ENCODE data around the gene TBX10. TPM values are rescaled to one million over a fixed set of nuclear protein-coding genes. Genes with fewer than 3 reads are reported as not detected.
"Not testable (repeated sequence)": the region's sequence is repeated elsewhere in the genome, so short reads cannot be mapped to it uniquely, and the experiment has no call there.

TBX10 gene
- total and polyA plus RNA-seq, 4 donors, result 0.12 to 0.43 TPM; not detected in 2

DNA sequence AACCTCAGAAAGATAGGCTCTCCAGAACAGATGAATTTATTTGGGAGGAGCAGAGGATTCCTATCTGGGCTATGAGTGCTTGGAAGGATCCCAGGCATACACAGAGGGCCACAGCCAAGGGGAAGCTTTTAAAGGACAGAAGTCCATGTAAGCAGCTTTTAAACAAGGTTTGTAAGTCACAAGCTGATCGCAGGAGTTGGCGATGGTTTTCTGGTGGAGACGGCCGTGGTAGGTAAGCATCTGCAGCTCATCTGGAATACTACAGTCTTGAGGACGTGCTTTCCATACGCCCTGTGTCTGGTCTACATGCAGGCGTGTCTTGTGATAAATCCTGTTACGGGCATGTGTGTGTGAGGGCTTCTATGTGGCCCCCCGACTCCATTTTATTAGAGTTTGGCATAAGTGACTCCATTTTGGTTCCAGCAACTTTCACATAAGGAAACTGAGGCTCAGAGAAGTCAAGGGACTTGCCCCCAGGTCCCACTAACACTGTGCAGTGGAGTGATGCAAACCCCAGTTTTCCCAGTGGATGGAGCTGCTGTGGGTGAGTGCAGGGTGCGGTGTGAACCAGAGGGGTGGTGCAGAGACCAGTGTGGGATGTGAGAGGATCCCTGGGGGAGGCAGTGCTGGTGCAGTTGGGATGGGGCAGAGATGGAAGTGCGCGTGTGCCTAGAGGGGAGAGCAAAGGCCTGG, 22.7 kb upstream of the TBX10 start:
- no peaks in the 10 kb centered on the region for H3K36me3 ChIP-seq (ENCODE audit: control insufficient read depth in 4 of 4, insufficient read depth in 3 of 4, low read depth in 1 of 4, low read length in 3 of 4)
- no peak for DNase-seq (ENCODE audit: low spot score)
- H3K27me3 ChIP-seq (ENCODE audit: control insufficient read depth in 4 of 4, insufficient read depth in 4 of 4, low read length in 3 of 4), result no peaks in the 10 kb centered on the region
- H3K9ac ChIP-seq (ENCODE audit: low read depth in 1 of 2, low read length in 2 of 2), result no peak overlapping the region
- 92% methylated on average over 12 of the region's 12 CpGs for WGBS
- TF ChIP-seq YY1 (IDR thresholded peaks at IDR 0.05) (no peak), JUND (IDR thresholded peaks at IDR 0.05) (no peak), RAD21 (IDR thresholded peaks at IDR 0.05) (no peak), RXRA (IDR thresholded peaks at IDR 0.05) (no peak), TAF1 (conservative IDR thresholded peaks at IDR 0.05) (no peak), HNF4G (IDR thresholded peaks at IDR 0.05) (no peak), NR2F2 (IDR thresholded peaks at IDR 0.05) (no peak), FOXA1 (IDR thresholded peaks at IDR 0.05) (no peak), GABPA (IDR thresholded peaks at IDR 0.05 in 1 of 2, conservative IDR thresholded peaks at IDR 0.05 in 1 of 2) (no peak), EGR1 (IDR thresholded peaks at IDR 0.05; ENCODE audit: low read depth in 2 of 2) (no peak), HNF4A (conservative IDR thresholded peaks at IDR 0.05) (no peak), FOXA2 (IDR thresholded peaks at IDR 0.05) (no peak), SP1 (IDR thresholded peaks at IDR 0.05) (no peak)
- TF ChIP-seq, protein P1, sequence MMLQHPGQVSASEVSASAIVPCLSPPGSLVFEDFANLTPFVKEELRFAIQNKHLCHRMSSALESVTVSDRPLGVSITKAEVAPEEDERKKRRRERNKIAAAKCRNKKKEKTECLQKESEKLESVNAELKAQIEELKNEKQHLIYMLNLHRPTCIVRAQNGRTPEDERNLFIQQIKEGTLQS (IDR thresholded peaks at IDR 0.05), result no peak
- TF ChIP-seq, protein P2, sequence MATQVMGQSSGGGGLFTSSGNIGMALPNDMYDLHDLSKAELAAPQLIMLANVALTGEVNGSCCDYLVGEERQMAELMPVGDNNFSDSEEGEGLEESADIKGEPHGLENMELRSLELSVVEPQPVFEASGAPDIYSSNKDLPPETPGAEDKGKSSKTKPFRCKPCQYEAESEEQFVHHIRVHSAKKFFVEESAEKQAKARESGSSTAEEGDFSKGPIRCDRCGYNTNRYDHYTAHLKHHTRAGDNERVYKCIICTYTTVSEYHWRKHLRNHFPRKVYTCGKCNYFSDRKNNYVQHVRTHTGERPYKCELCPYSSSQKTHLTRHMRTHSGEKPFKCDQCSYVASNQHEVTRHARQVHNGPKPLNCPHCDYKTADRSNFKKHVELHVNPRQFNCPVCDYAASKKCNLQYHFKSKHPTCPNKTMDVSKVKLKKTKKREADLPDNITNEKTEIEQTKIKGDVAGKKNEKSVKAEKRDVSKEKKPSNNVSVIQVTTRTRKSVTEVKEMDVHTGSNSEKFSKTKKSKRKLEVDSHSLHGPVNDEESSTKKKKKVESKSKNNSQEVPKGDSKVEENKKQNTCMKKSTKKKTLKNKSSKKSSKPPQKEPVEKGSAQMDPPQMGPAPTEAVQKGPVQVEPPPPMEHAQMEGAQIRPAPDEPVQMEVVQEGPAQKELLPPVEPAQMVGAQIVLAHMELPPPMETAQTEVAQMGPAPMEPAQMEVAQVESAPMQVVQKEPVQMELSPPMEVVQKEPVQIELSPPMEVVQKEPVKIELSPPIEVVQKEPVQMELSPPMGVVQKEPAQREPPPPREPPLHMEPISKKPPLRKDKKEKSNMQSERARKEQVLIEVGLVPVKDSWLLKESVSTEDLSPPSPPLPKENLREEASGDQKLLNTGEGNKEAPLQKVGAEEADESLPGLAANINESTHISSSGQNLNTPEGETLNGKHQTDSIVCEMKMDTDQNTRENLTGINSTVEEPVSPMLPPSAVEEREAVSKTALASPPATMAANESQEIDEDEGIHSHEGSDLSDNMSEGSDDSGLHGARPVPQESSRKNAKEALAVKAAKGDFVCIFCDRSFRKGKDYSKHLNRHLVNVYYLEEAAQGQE (IDR thresholded peaks at IDR 0.05), result no peak
- TF ChIP-seq, protein P3, sequence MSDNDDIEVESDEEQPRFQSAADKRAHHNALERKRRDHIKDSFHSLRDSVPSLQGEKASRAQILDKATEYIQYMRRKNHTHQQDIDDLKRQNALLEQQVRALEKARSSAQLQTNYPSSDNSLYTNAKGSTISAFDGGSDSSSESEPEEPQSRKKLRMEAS (IDR thresholded peaks at IDR 0.05), result no peak
- TF ChIP-seq, protein P4, sequence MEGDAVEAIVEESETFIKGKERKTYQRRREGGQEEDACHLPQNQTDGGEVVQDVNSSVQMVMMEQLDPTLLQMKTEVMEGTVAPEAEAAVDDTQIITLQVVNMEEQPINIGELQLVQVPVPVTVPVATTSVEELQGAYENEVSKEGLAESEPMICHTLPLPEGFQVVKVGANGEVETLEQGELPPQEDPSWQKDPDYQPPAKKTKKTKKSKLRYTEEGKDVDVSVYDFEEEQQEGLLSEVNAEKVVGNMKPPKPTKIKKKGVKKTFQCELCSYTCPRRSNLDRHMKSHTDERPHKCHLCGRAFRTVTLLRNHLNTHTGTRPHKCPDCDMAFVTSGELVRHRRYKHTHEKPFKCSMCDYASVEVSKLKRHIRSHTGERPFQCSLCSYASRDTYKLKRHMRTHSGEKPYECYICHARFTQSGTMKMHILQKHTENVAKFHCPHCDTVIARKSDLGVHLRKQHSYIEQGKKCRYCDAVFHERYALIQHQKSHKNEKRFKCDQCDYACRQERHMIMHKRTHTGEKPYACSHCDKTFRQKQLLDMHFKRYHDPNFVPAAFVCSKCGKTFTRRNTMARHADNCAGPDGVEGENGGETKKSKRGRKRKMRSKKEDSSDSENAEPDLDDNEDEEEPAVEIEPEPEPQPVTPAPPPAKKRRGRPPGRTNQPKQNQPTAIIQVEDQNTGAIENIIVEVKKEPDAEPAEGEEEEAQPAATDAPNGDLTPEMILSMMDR (IDR thresholded peaks at IDR 0.05; ENCODE audit: low read depth, low read length, missing input control), result no peak
- TF ChIP-seq, protein P5, sequence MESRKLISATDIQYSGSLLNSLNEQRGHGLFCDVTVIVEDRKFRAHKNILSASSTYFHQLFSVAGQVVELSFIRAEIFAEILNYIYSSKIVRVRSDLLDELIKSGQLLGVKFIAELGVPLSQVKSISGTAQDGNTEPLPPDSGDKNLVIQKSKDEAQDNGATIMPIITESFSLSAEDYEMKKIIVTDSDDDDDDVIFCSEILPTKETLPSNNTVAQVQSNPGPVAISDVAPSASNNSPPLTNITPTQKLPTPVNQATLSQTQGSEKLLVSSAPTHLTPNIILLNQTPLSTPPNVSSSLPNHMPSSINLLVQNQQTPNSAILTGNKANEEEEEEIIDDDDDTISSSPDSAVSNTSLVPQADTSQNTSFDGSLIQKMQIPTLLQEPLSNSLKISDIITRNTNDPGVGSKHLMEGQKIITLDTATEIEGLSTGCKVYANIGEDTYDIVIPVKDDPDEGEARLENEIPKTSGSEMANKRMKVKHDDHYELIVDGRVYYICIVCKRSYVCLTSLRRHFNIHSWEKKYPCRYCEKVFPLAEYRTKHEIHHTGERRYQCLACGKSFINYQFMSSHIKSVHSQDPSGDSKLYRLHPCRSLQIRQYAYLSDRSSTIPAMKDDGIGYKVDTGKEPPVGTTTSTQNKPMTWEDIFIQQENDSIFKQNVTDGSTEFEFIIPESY (IDR thresholded peaks at IDR 0.05), result no peak
- H3K4me3 ChIP-seq (ENCODE audit: low read depth in 1 of 3, low read length in 3 of 3), result no peak overlapping the region
- peaks cover 0 to 3% (median under 1%) of the 10 kb centered on the region in 4 donors for H3K4me1 ChIP-seq (ENCODE audit: control insufficient read depth in 4 of 4, insufficient read depth in 4 of 4, low read length in 3 of 4)
- H3K27ac ChIP-seq (ENCODE audit: low read depth in 1 of 2, low read length in 2 of 2), result no peak overlapping the region
- H3K9me3 ChIP-seq (ENCODE audit: control insufficient read depth in 4 of 4, low read length in 3 of 4), result no peaks in the 10 kb centered on the region

DNA sequence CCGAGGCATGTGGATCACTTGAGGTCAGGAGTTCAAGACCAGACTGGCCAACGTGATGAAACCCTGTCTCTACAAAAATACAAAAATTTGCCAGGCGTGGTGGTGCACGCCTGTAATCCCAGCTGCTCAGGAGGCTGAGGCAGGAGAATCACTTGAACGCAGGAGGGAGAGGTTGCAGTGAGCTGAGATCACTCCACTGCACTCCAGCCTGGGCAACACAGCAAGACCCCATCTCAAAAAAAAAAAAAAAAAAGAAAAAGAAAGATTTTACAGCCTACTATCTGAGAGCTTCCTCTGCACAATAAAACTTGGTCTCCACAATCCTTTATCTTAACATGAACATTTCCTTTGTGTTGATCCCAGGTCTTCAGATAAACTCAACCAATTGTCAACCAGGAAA, 21.2 kb upstream of the TBX10 start:
- H3K4me3 ChIP-seq (ENCODE audit: low read depth in 1 of 3, low read length in 3 of 3); DNase-seq (ENCODE audit: low spot score); H3K27me3 ChIP-seq (ENCODE audit: control insufficient read depth in 4 of 4, insufficient read depth in 4 of 4, low read length in 3 of 4); H3K4me1 ChIP-seq (ENCODE audit: control insufficient read depth in 4 of 4, insufficient read depth in 4 of 4, low read length in 3 of 4); H3K27ac ChIP-seq (ENCODE audit: low read depth in 1 of 2, low read length in 2 of 2); H3K9me3 ChIP-seq (ENCODE audit: control insufficient read depth in 4 of 4, low read length in 3 of 4); H3K9ac ChIP-seq (ENCODE audit: low read depth in 1 of 2, low read length in 2 of 2); H3K36me3 ChIP-seq (ENCODE audit: control insufficient read depth in 4 of 4, insufficient read depth in 3 of 4, low read depth in 1 of 4, low read length in 3 of 4): not testable (repeated sequence)
- WGBS, result 70% methylated on average over 5 of the region's 5 CpGs

DNA sequence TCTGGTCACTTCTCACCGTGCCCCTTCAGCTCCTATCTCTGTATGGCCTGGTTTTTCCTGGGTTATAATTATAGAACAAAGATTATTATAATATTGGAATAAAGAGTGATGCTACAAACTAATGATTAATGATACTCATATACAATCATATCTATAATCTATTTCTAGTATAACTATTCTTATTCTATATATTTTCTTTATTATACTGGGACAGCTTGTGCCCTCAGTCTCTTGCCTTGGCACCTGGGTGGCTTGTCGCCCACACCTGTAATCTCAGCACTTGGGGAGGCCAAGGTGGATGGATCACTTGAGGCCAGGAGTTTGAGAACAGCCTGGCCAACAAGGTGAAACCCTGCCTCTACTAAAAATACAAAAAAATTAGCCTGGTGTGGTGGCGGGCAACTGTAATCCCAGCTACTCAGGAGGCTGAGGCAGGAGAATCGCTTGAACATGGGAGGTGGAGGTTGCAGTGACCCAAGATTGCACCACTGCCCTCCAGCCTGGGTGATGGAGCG, 20.1 kb upstream of the TBX10 start:
- not testable (repeated sequence) for H3K36me3 ChIP-seq (ENCODE audit: control insufficient read depth in 4 of 4, insufficient read depth in 3 of 4, low read depth in 1 of 4, low read length in 3 of 4); H3K9me3 ChIP-seq (ENCODE audit: control insufficient read depth in 4 of 4, low read length in 3 of 4); H3K27me3 ChIP-seq (ENCODE audit: control insufficient read depth in 4 of 4, insufficient read depth in 4 of 4, low read length in 3 of 4); H3K27ac ChIP-seq (ENCODE audit: low read depth in 1 of 2, low read length in 2 of 2); DNase-seq (ENCODE audit: low spot score); H3K9ac ChIP-seq (ENCODE audit: low read depth in 1 of 2, low read length in 2 of 2); H3K4me1 ChIP-seq (ENCODE audit: control insufficient read depth in 4 of 4, insufficient read depth in 4 of 4, low read length in 3 of 4); H3K4me3 ChIP-seq (ENCODE audit: low read depth in 1 of 3, low read length in 3 of 3)
- 56% methylated on average over 5 of the region's 5 CpGs for WGBS
